H1 (cell line): Measurements from ENCODE around the gene PPP2R2B. TPM values are rescaled to one million over a fixed set of nuclear protein-coding genes. Genes with fewer than 3 reads are reported as not detected.

Experiments used
- CTCF ChIA-PET: fragments of 300-600 bp; sonication (Branson Sonifier 250); formaldehyde crosslinking; loops from one replicate; lab custom pipeline; 2021; ENCODE audit not compliant: partially characterized antibody; lab: Charles Lee
- POLR2A ChIA-PET: fragments of 300-600 bp; sonication (Branson Sonifier 250); formaldehyde crosslinking; loops from one replicate; lab custom pipeline; 2021; ENCODE audit warnings: inconsistent platforms; ENCODE audit not compliant: partially characterized antibody; lab: Charles Lee
- DNase-seq, 2 experiments: peaks; one replicate each; pipeline versions ENCODE4 v3.0.0 to v3.0.0-alpha.2; 2010 to 2022; ENCODE audit warnings: low spot score in 2 of 2, low read depth in 1 of 2, mixed read lengths in 1 of 2
- FAIRE-seq: peaks from 2 replicates; lab custom pipeline; 2011; peaks lifted over from hg19 to GRCh38; lab: Jason Lieb, UNC
- H2AFZ ChIP-seq: 2 replicates; pipeline ENCODE4 v1.8.1; 2012; ENCODE audit warnings: low read length, inconsistent platforms
- H2AK5ac ChIP-seq: 2 replicates; pipeline ENCODE4 v1.6.1; 2013; ENCODE audit warnings: low read depth, low read length
- H2BK120ac ChIP-seq: replicated peaks from 2 replicates; pipeline ENCODE3; 2013; ENCODE audit warnings: low read depth, low read length, inconsistent platforms
- H2BK12ac ChIP-seq: 2 replicates; pipeline ENCODE4 v1.6.1; 2013; ENCODE audit warnings: low read depth, low read length
- H2BK15ac ChIP-seq: 2 replicates; pipeline ENCODE4 v1.6.1; 2013; ENCODE audit warnings: low read length
- H2BK20ac ChIP-seq: 2 replicates; pipeline ENCODE4 v1.6.1; 2013; ENCODE audit warnings: low read length
- H2BK5ac ChIP-seq: 2 replicates; pipeline ENCODE4 v1.6.1; 2013; ENCODE audit warnings: low read depth, low read length
- H3K14ac ChIP-seq: 2 replicates; pipeline ENCODE4 v1.6.1; 2013; ENCODE audit warnings: inconsistent platforms; ENCODE audit not compliant: insufficient read length
- H3K18ac ChIP-seq: 2 replicates; pipeline ENCODE4 v1.6.1; 2013; ENCODE audit warnings: low read length; ENCODE audit errors: extremely low read depth
- H3K23ac ChIP-seq: 2 replicates; pipeline ENCODE4 v1.6.1; 2013; ENCODE audit warnings: inconsistent platforms; ENCODE audit not compliant: insufficient read length
- H3K23me2 ChIP-seq: 2 replicates; pipeline ENCODE4 v1.6.1; 2013; ENCODE audit warnings: low read depth, low read length
- H3K27ac ChIP-seq: 2 replicates; pipeline ENCODE4 v1.6.1; 2011; ENCODE audit warnings: low read depth, low read length, inconsistent platforms
- H3K27me3 ChIP-seq, 4 experiments: replicated peaks in 1 of 4; 1 replicate in 1 of 4; 2 replicates in 3 of 4; pipeline versions ENCODE4 v1.6.1 to v1.8.1; 2011 to 2013; ENCODE audit warnings: low read length in 3 of 4, mild to moderate bottlenecking in 3 of 4, inconsistent platforms in 2 of 4, mixed read lengths in 2 of 4, moderate library complexity in 1 of 4; ENCODE audit not compliant: control insufficient read depth in 3 of 4, insufficient read depth in 3 of 4; ENCODE audit errors: extremely low read depth in 1 of 4
- H3K36me3 ChIP-seq, 4 experiments: 2 replicates each; pipeline versions ENCODE4 v1.6.1 to v1.8.1; 2011 to 2013; ENCODE audit warnings: mild to moderate bottlenecking in 4 of 4, low read length in 3 of 4, moderate library complexity in 2 of 4, control low read depth in 1 of 4, inconsistent platforms in 1 of 4; ENCODE audit not compliant: insufficient read depth in 4 of 4, control insufficient read depth in 2 of 4
- H3K4ac ChIP-seq: replicated peaks from 2 replicates; pipeline ENCODE3; 2013; ENCODE audit warnings: low read length, low read depth, mixed read lengths, inconsistent platforms; ENCODE audit not compliant: insufficient read length
- H3K4me1 ChIP-seq, 4 experiments: replicated peaks in 1 of 4; 1 replicate in 1 of 4; 2 replicates in 3 of 4; pipeline versions ENCODE4 v1.6.1 to v1.8.1; 2011 to 2013; ENCODE audit warnings: low read length in 3 of 4, inconsistent platforms in 2 of 4, mixed read lengths in 1 of 4; ENCODE audit not compliant: insufficient read depth in 4 of 4, control insufficient read depth in 3 of 4
- H3K4me2 ChIP-seq, 2 experiments: 2 replicates each; pipeline versions ENCODE4 v1.6.1 to v1.8.1; 2011 to 2013; ENCODE audit warnings: low read depth in 2 of 2, low read length in 2 of 2, control low read depth in 1 of 2, inconsistent platforms in 1 of 2, mild to moderate bottlenecking in 1 of 2; ENCODE audit not compliant: insufficient read depth in 1 of 2
- H3K4me3 ChIP-seq, 4 experiments: fragments of 200-600, 300-600 bp in 1 of 4; sonication (generic), shearing (Covaris generic), sonication (Bioruptor Twin) in 1 of 4; 2 replicates each; pipeline versions ENCODE4 v1.5.1 to v1.8.1; 2011 to 2016; ENCODE audit warnings: low read length in 4 of 4, low read depth in 3 of 4, control low read depth in 2 of 4, inconsistent platforms in 2 of 4, mild to moderate bottlenecking in 2 of 4, mixed read lengths in 1 of 4, moderate library complexity in 1 of 4; ENCODE audit not compliant: insufficient read depth in 2 of 4; ENCODE audit errors: extremely low read depth in 1 of 4
- H3K56ac ChIP-seq: replicated peaks from 2 replicates; pipeline ENCODE3; 2013; ENCODE audit warnings: low read depth, mild to moderate bottlenecking, mixed read lengths, low read length, inconsistent platforms; ENCODE audit not compliant: insufficient read length
- H3K79me1 ChIP-seq: 2 replicates; pipeline ENCODE4 v1.6.1; 2013; ENCODE audit warnings: low read depth, low read length, control low read depth
- H3K79me2 ChIP-seq, 2 experiments: 2 replicates each; pipeline versions ENCODE4 v1.6.1 to v1.8.1; 2012 to 2013; ENCODE audit warnings: low read length in 2 of 2, mild to moderate bottlenecking in 2 of 2, inconsistent platforms in 1 of 2; ENCODE audit not compliant: insufficient read depth in 2 of 2, control insufficient read depth in 1 of 2
- H3K9ac ChIP-seq, 4 experiments: replicated peaks in 1 of 4; 1 replicate in 1 of 4; 2 replicates in 3 of 4; pipeline versions ENCODE4 v1.6.1 to v1.8.1; 2011 to 2013; ENCODE audit warnings: low read depth in 3 of 4, low read length in 3 of 4, control low read depth in 2 of 4, mild to moderate bottlenecking in 2 of 4, moderate library complexity in 2 of 4, inconsistent platforms in 1 of 4; ENCODE audit errors: extremely low read depth in 1 of 4
- H3K9me3 ChIP-seq, 2 experiments: 2 replicates each; pipeline versions ENCODE4 v1.6.1 to v1.8.1; 2012 to 2013; ENCODE audit warnings: mild to moderate bottlenecking in 2 of 2, moderate library complexity in 2 of 2, control low read depth in 1 of 2, inconsistent platforms in 1 of 2, low read depth in 1 of 2, low read length in 1 of 2, mixed read lengths in 1 of 2; ENCODE audit not compliant: insufficient read depth in 2 of 2
- H4K20me1 ChIP-seq, 2 experiments: replicated peaks in 1 of 2; 2 replicates each; pipeline versions ENCODE3 to v1.8.1; 2011 to 2013; ENCODE audit warnings: inconsistent platforms in 2 of 2, low read length in 2 of 2, mild to moderate bottlenecking in 1 of 2; ENCODE audit not compliant: insufficient read depth in 2 of 2, control insufficient read depth in 1 of 2
- H4K5ac ChIP-seq: 2 replicates; pipeline ENCODE4 v1.6.1; 2013; ENCODE audit warnings: low read length, low read depth, mixed read lengths, inconsistent platforms; ENCODE audit not compliant: insufficient read length
- H4K8ac ChIP-seq: 2 replicates; pipeline ENCODE4 v1.8.0; 2013; ENCODE audit warnings: mild to moderate bottlenecking, moderate library complexity, low read length, inconsistent platforms; ENCODE audit not compliant: insufficient read depth; ENCODE audit errors: extremely low read depth
- H4K91ac ChIP-seq: replicated peaks from 2 replicates; pipeline ENCODE3; 2013; ENCODE audit warnings: low read length, mixed read lengths, inconsistent platforms; ENCODE audit not compliant: insufficient read length
- BRCA1 ChIP-seq: IDR thresholded peaks from 2 replicates; pipeline ENCODE4 v1.6.1; 2012; ENCODE audit warnings: low read depth, low read length, improper control_type of control experiment
- CTBP2 ChIP-seq: IDR thresholded peaks from 2 replicates; pipeline ENCODE4 v1.7.0; 2011; ENCODE audit warnings: borderline replicate concordance, mild to moderate bottlenecking, moderate library complexity, mixed read lengths, low read length; ENCODE audit not compliant: insufficient read depth, insufficient read length
- EGR1 ChIP-seq: IDR thresholded peaks from 2 replicates; pipeline ENCODE4 v1.6.1; 2011; ENCODE audit warnings: low read depth, low read length, borderline replicate concordance
- EZH2 ChIP-seq: fragments of 200-600 bp; sonication (generic); IDR thresholded peaks from 2 replicates; pipeline ENCODE4 v1.7.1; 2012; ENCODE audit warnings: low read depth, mild to moderate bottlenecking, moderate library complexity, low read length, inconsistent platforms; ENCODE audit not compliant: severe bottlenecking
- HDAC6 ChIP-seq: IDR thresholded peaks from one replicate; pipeline ENCODE4 v1.7.1; 2012; ENCODE audit warnings: low read depth, mild to moderate bottlenecking, inconsistent platforms, low read length, moderate library complexity
- JUND ChIP-seq: IDR thresholded peaks from 2 replicates; pipeline ENCODE4 v1.6.1; 2011; ENCODE audit warnings: mild to moderate bottlenecking, improper control_type of control experiment, low read length
- KDM4A ChIP-seq: IDR thresholded peaks from one replicate; pipeline ENCODE4 v1.7.1; 2012; ENCODE audit warnings: low read depth, mild to moderate bottlenecking, moderate library complexity, low read length, inconsistent platforms; ENCODE audit not compliant: severe bottlenecking
- NRF1 ChIP-seq: IDR thresholded peaks from 2 replicates; pipeline ENCODE4 v1.6.1; 2011; ENCODE audit warnings: mild to moderate bottlenecking, low read depth, low read length, improper control_type of control experiment
- RAD21 ChIP-seq, 2 experiments: IDR thresholded peaks in 1 of 2; conservative IDR thresholded peaks in 1 of 2; 2 replicates each; pipeline ENCODE4 v1.6.1; 2011; ENCODE audit warnings: low read depth in 2 of 2, low read length in 2 of 2, improper control_type of control experiment in 1 of 2, inconsistent platforms in 1 of 2, mild to moderate bottlenecking in 1 of 2, moderate library complexity in 1 of 2
- RFX5 ChIP-seq: IDR thresholded peaks from 2 replicates; pipeline ENCODE4 v1.6.1; 2011; ENCODE audit warnings: low read depth, low read length, improper control_type of control experiment, borderline replicate concordance
- SIRT6 ChIP-seq: IDR thresholded peaks from one replicate; pipeline ENCODE4 v1.7.1; 2012; ENCODE audit warnings: low read length, inconsistent platforms
- TAF7 ChIP-seq: optimal IDR thresholded peaks from 2 replicates; pipeline ENCODE3; 2011; ENCODE audit warnings: low read depth, mild to moderate bottlenecking, inconsistent platforms, low read length, moderate library complexity, borderline replicate concordance
- TCF12 ChIP-seq: IDR thresholded peaks from 2 replicates; pipeline ENCODE4 v1.6.1; 2011; ENCODE audit warnings: low read depth, mild to moderate bottlenecking, low read length
- WGBS, 2 experiments: shearing (Covaris generic) in 1 of 2; methylation state at CpG; one replicate each; pipeline versions ENCODE4 v1.1.6 to v1.1.7; 2013 to 2015; ENCODE audit warnings: low lambda C conversion rate in 2 of 2, mixed read lengths in 2 of 2, inconsistent platforms in 1 of 2, low coverage in 1 of 2, missing lambda C conversion rate in 1 of 2; ENCODE audit not compliant: insufficient replicate concordance in 2 of 2, insufficient coverage in 1 of 2, insufficient read length in 1 of 2; ENCODE audit errors: extremely low coverage in 1 of 2, missing lambda C conversion rate in 1 of 2; 5-methylcytosine and 5-hydroxymethylcytosine counted together
- polyA plus RNA-seq, 7 experiments: library from polyadenylated mRNA; depleted of rRNA in 3 of 7; stranded (reverse) in 5 of 7; unstranded in 2 of 7; fragments of >200 nt in 5 of 7; fragments of 200-250 nt in 2 of 7; gene quantifications; 1 replicate in 5 of 7; 2 replicates in 1 of 7; 4 replicates in 1 of 7; pipeline versions ENCODE4 v1.2.1 to v1.2.3, GENCODE V29; 2011 to 2013; ENCODE audit warnings: missing spikeins in 2 of 7, mixed read lengths in 2 of 7
- total RNA-seq: library from RNA; stranded (reverse); fragmentation: NEBNext Ultra II Directional; extraction: Animal tissue kit (Norgen Biotek cat#: 25700); gene quantifications from 2 replicates; pipeline ENCODE4 v1.2.1, GENCODE V29; 2021

PPP2R2B gene
- total and polyA plus RNA-seq, 2 of the 8 experiments (the other 6 are each of a cell fraction or from before 2014, with no cell fraction given), result 21.1 to 37.1 TPM

- no peak overlapping the region for H2AK5ac ChIP-seq
- no peak for DNase-seq
Measured at GRCh38 chr5:146640285-146640896, 238.2 kb downstream of the PPP2R2B start.

More at GRCh38 chr5:146640285-146640896, 238.2 kb downstream of the PPP2R2B start:
- Histone ChIP-seq H2BK20ac (no peak overlapping the region), H3K23ac (no peak overlapping the region), H3K9ac (peak overlapping the region in 1 of 4 experiments; percentile 10; a peak in 2 of 7 replicates), H3K4me2 (no peak overlapping the region), H3K56ac (no peak overlapping the region), H3K79me1 (no peaks in the 10 kb centered on the region), H3K79me2 (no peaks in the 10 kb centered on the region), H3K27ac (no peak overlapping the region), H4K5ac (no peak overlapping the region), H2BK5ac (no peak overlapping the region), H3K4me3 (no peak overlapping the region), H4K20me1 (no peaks in the 10 kb centered on the region), H4K8ac (no peak overlapping the region), H3K18ac (no peak overlapping the region), H2AFZ (no peak overlapping the region), H2BK12ac (no peak overlapping the region), H3K9me3 (no peaks in the 10 kb centered on the region), H4K91ac (no peak overlapping the region), H3K36me3 (no peaks in the 10 kb centered on the region; a peak in 1 of 8 replicates), H3K4ac (no peak overlapping the region), H3K27me3 (no peaks in the 10 kb centered on the region), H3K4me1 (peaks cover 0 to 4% (median 1%) of the 10 kb centered on the region in 4 experiments; a peak in 3 of 7 replicates), H3K14ac (no peak overlapping the region), H2BK120ac (no peak overlapping the region), H2BK15ac (no peak overlapping the region), H3K23me2 (no peaks in the 10 kb centered on the region)
- WGBS, 2 experiments, result 93% methylated on average over 7 of the region's 7 CpGs; no CpG with 5 or more reads in 1 of the 2 experiments
- TF ChIP-seq RFX5 (no peak), KDM4A (no peak), RAD21 (IDR thresholded peaks at IDR 0.05 in 1 of 2, conservative IDR thresholded peaks at IDR 0.05 in 1 of 2; ENCODE audit: low read depth in 2 of 2, low read length in 2 of 2) (no peak), JUND (no peak), EGR1 (no peak), CTBP2 (no peak), TCF12 (no peak), SIRT6 (no peak), EZH2 (no peak), TAF7 (no peak), NRF1 (no peak), HDAC6 (no peak), BRCA1 (no peak)
- ChIA-PET CTCF (interaction anchor here (0.6 to 3.2 kb wide), 13 partner anchors 9 to 327 kb away, joined by 3 to 16 read pairs (median 4); no protein-coding TSS in a partner anchor), POLR2A (no interaction called here)
- FAIRE-seq, result no peak
